ENCODE data around the gene C6orf136. TPM values are rescaled to one million over a fixed set of nuclear protein-coding genes. Genes with fewer than 3 reads are reported as not detected.

Gene C6orf136
- total and polyA plus RNA-seq, 9 of the 15 experiments (the other 6 are each of a cell fraction or from before 2014, with no cell fraction given): 14.1 to 63.1 (median 18.4) TPM

DNA sequence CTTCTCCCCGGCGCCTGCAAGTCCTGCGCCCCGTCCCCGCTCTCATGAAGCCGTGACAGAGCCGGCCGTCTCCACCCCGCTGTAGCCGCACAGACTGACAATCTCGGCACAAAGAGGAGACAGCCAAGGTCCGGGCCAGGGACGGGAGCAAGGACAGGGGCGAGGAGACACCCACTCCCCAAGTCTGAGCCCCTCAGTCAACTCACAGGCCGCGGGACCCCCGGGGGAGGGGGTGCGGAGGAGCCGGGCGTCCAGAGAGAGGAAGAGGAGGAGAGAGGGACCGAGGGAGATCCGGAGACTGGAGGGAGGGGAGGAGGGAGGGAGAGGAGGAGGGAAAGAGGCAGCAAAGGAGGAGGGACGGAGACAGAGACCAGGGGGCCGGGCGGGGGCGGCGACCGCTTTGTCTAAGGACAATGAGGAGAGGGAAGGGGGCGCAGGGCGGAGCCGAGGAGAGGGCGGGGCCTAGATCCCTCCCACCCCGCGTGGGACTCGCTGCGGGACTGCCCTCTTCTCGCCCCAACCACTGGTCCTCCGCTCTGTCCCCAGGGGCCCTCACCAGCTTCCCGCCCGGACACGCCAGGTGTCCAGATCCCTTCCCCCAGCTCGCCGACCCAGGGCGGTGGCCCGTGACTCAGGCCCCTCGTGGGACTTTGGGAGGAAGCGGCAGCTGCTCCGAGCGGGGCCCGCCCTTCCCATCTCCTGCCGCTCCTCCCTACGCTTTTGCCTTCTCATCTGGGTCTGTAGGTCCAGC, 40.1 kb downstream of the C6orf136 start (continued):
- TF ChIP-seq ZNF407 (IDR thresholded peaks at IDR 0.05; ENCODE audit: low read depth) (no peak), TAF7 (tag; IDR thresholded peaks at IDR 0.05) (no peak), ZNF75A (CRISPR knock-in tag; IDR thresholded peaks at IDR 0.05) (no peak), ZKSCAN3 (CRISPR knock-in tag; IDR thresholded peaks at IDR 0.05) (no peak), ZBTB7A (IDR thresholded peaks at IDR 0.05; ENCODE audit: borderline replicate concordance, control insufficient read depth, low read depth, low read length) (peak; percentile 96), ZFX (CRISPR knock-in tag; IDR thresholded peaks at IDR 0.05) (peak; percentile 66), SAP30 (IDR thresholded peaks at IDR 0.05; ENCODE audit: borderline replicate concordance, insufficient read depth, low read depth, low read length, poor library complexity, severe bottlenecking) (peak; percentile 33), POLR2H (tag; IDR thresholded peaks at IDR 0.05; ENCODE audit: low read depth) (no peak), ZNF263 (CRISPR knock-in tag; IDR thresholded peaks at IDR 0.05; ENCODE audit: borderline replicate concordance) (peak; percentile 100)
- TF ChIP-seq, protein P1, sequence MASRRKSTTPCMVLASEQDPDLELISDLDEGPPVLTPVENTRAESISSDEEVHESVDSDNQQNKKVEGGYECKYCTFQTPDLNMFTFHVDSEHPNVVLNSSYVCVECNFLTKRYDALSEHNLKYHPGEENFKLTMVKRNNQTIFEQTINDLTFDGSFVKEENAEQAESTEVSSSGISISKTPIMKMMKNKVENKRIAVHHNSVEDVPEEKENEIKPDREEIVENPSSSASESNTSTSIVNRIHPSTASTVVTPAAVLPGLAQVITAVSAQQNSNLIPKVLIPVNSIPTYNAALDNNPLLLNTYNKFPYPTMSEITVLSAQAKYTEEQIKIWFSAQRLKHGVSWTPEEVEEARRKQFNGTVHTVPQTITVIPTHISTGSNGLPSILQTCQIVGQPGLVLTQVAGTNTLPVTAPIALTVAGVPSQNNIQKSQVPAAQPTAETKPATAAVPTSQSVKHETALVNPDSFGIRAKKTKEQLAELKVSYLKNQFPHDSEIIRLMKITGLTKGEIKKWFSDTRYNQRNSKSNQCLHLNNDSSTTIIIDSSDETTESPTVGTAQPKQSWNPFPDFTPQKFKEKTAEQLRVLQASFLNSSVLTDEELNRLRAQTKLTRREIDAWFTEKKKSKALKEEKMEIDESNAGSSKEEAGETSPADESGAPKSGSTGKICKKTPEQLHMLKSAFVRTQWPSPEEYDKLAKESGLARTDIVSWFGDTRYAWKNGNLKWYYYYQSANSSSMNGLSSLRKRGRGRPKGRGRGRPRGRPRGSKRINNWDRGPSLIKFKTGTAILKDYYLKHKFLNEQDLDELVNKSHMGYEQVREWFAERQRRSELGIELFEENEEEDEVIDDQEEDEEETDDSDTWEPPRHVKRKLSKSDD (conservative IDR thresholded peaks at IDR 0.05; ENCODE audit: low read length): no peak

Measured in K562 (cell line).